GM12801 (cell line): ENCODE measurements around the gene ADAM11.

ENCODE experiments used
- CTCF ChIP-seq: IDR thresholded peaks from one replicate; pipeline ENCODE4 v1.5.1; 2011; ENCODE audit warnings: control low read depth; ENCODE audit not compliant: insufficient read length; ENCODE audit errors: extremely low read depth

Gene ADAM11

GRCh38 chr17:44796731-44797130 lies 37.9 kb downstream of the ADAM11 start:
- TF ChIP-seq CTCF = no peak

- no peak for TF ChIP-seq CTCF
Measured at GRCh38 chr17:44797802-44798201, 39.0 kb downstream of the ADAM11 start.

DNA sequence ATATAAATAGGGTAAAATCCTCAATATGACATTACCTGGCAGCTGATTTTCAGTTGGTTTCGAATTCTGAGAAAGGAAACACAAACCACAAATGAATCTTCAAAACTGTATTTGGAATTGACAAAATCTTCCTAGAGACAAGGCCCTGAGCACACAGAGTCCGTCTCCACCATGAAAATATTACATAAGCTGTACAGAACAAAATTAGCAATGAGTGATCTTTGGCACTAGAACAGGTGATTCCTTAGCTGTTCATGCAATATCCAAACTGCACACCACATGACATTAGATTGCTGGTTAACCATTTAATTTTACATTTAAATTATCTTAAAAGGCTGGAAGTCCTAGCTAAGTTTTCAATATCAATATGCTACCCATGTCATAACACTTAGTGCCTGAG lies 39.6 kb downstream of the ADAM11 start:
- TF ChIP-seq CTCF = no peak

- no peak for TF ChIP-seq CTCF
Measured at GRCh38 chr17:44801880-44802279, 43.1 kb downstream of the ADAM11 start.

- TF ChIP-seq CTCF = no peak
Measured at GRCh38 chr17:44804302-44805089, 45.7 kb downstream of the ADAM11 start.

GRCh38 chr17:44807093-44807816 lies 48.5 kb downstream of the ADAM11 start:
- TF ChIP-seq CTCF = no peak

GRCh38 chr17:44807817-44808155 lies 49.0 kb downstream of the ADAM11 start:
- TF ChIP-seq CTCF = no peak
